ENCODE results near the gene UBAP2L.
"Not testable (repeated sequence)": the region's sequence is repeated elsewhere in the genome, so short reads cannot be mapped to it uniquely, and the experiment has no call there.

The UBAP2L gene

DNA sequence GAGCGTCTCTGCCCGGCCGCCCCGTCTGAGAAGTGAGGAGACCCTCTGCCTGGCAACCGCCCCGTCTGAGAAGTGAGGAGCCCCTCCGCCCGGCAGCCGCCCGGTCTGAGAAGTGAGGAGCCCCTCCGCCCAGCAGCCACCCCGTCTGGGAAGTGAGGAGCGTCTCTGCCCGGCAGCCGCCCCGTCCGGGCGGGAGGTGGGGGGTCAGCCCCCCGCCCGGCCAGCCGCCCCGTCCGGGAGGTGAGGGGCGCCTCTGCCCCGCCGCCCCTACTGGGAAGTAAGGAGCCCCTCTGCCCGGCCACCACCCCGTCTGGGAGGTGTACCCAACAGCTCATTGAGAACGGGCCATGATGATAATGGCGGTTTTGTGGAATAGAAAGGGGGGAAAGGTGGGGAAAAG lies 66.8 kb downstream of the UBAP2L start:
- not testable (repeated sequence) for H3K9ac ChIP-seq (ENCODE audit: low read length); H3K27ac ChIP-seq (ENCODE audit: low read depth, low read length); H3K4me1 ChIP-seq (ENCODE audit: control insufficient read depth, insufficient read depth, low read length); H3K9me3 ChIP-seq (ENCODE audit: control insufficient read depth, insufficient read depth, low read depth, low read length); H3K4me3 ChIP-seq (ENCODE audit: low read depth, low read length); H3K27me3 ChIP-seq (ENCODE audit: control insufficient read depth, insufficient read depth, low read length); H3K36me3 ChIP-seq (ENCODE audit: control insufficient read depth, insufficient read depth, low read length)

DNA sequence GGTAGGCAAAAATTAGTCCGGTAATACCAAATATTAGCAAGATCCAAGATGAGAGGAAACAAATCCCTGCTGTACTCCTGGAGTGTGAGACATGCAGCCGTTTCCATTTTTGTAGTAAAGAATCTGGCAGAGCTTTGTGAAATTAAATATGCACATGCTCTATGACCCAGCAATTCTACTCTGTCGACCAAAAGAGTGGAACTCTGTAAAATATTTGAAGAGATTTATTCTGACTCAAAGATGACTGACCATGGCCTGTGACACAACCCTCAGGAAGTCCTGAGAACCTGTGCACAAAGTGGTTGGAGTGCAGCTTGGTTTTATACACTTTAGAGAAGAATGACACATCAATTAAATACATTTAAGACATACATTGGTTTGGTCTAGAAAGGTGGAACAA lies 67.9 kb downstream of the UBAP2L start:
- Histone ChIP-seq H3K27me3 (ENCODE audit: control insufficient read depth, insufficient read depth, low read length) (no peaks in the 10 kb centered on the region), H3K4me1 (ENCODE audit: control insufficient read depth, insufficient read depth, low read length) (no peaks in the 10 kb centered on the region), H3K4me3 (ENCODE audit: low read depth, low read length) (no peak overlapping the region), H3K36me3 (ENCODE audit: control insufficient read depth, insufficient read depth, low read length) (no peaks in the 10 kb centered on the region), H3K9ac (ENCODE audit: low read length) (no peak overlapping the region), H3K9me3 (ENCODE audit: control insufficient read depth, insufficient read depth, low read depth, low read length) (peaks cover 5% of the 10 kb centered on the region; the same call in 1 of the 2 replicates), H3K27ac (ENCODE audit: low read depth, low read length) (no peak overlapping the region)

DNA sequence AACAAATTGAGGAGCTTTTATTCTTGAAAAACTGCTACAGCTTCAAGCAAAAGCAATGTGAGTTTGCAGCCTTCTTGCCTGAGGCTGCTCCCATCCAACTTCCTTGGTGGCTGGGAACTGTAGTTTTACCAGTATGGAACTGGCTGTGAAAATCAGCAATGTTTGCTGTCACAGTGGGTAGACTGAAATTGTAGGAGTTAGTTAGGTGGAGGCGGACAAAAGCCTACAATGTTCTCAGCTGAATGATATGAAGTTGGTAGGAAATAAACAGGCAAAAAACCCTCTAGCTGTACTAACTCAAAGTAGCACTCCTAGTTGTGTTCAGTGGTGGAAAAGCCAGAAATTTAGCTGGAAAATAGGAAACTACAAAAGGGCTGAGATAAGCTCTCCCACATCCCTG lies 70.2 kb downstream of the UBAP2L start:
- Histone ChIP-seq H3K4me3 (ENCODE audit: low read depth, low read length) (no peak overlapping the region), H3K9ac (ENCODE audit: low read length) (no peak overlapping the region), H3K9me3 (ENCODE audit: control insufficient read depth, insufficient read depth, low read depth, low read length) (peaks cover 21% of the 10 kb centered on the region), H3K4me1 (ENCODE audit: control insufficient read depth, insufficient read depth, low read length) (no peaks in the 10 kb centered on the region), H3K36me3 (ENCODE audit: control insufficient read depth, insufficient read depth, low read length) (no peaks in the 10 kb centered on the region), H3K27ac (ENCODE audit: low read depth, low read length) (no peak overlapping the region), H3K27me3 (ENCODE audit: control insufficient read depth, insufficient read depth, low read length) (no peaks in the 10 kb centered on the region)

DNA sequence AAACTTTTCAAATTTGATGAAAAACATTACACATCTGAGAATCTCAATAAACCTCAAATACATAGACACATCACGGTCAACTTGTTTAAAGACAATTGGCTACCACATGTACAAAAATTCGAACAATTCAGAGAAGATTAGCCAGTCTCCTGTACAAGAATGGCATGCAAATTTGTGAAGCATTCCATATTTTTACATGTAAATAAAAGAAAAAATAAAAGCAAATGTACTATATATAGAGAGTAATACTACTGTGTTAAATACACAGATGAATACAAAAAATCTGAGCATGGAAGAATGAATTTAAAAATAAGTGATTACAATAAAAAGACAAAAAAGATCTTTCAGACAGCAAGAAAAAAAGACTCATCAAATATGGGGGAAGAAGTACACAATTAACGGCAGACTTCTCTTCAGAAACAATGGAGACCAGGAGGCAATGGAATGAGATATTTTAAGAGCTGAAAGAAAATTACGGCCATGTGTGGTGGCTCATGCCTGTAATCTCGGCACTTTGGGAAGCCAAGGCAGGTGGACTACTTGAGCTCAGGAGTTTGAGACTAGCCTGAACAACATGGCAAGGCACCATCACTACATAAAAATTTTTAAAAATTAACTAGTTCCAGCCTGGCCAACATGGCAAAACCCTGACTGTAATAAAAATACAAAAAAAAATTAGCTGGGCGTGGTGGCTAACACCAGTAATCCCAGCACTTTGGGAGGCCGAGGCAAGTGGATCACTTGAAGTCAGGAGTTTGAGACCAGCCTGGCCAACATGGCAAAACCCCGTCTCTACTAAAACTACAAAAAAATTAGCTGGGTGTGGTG lies 74.9 kb downstream of the UBAP2L start:
- H3K4me1 ChIP-seq (ENCODE audit: control insufficient read depth, insufficient read depth, low read length), result no peaks in the 10 kb centered on the region
- no peak overlapping the region for H3K9ac ChIP-seq (ENCODE audit: low read length)
- no peaks in the 10 kb centered on the region for H3K36me3 ChIP-seq (ENCODE audit: control insufficient read depth, insufficient read depth, low read length)
- no peak overlapping the region for H3K4me3 ChIP-seq (ENCODE audit: low read depth, low read length)
- no peaks in the 10 kb centered on the region for H3K27me3 ChIP-seq (ENCODE audit: control insufficient read depth, insufficient read depth, low read length)
- peaks cover 18% of the 10 kb centered on the region for H3K9me3 ChIP-seq (ENCODE audit: control insufficient read depth, insufficient read depth, low read depth, low read length)
- H3K27ac ChIP-seq (ENCODE audit: low read depth, low read length), result no peak overlapping the region

DNA sequence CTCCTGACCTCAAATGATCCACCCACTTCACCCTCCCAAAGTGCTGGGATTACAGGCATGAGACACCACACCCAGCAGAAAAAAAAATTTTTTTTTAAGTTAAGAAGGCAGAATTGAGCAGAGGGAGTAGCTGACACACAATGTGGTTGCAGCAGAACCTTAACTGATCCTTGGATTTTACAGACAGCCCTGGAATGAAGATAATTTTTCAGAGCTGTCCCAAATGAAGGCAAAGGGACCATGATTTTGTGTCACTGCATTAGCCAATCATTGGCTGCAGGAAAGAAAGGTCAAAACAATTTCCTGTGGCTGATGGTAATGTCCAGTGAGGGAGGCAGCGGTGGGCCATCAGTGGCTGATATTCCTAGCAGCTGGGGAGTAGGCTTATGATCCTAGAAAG lies 80.8 kb downstream of the UBAP2L start:
- no peaks in the 10 kb centered on the region for H3K4me1 ChIP-seq (ENCODE audit: control insufficient read depth, insufficient read depth, low read length)
- H3K9me3 ChIP-seq (ENCODE audit: control insufficient read depth, insufficient read depth, low read depth, low read length), result no peaks in the 10 kb centered on the region
- H3K27me3 ChIP-seq (ENCODE audit: control insufficient read depth, insufficient read depth, low read length), result no peaks in the 10 kb centered on the region
- H3K36me3 ChIP-seq (ENCODE audit: control insufficient read depth, insufficient read depth, low read length), result no peaks in the 10 kb centered on the region
- H3K9ac ChIP-seq (ENCODE audit: low read length), result no peak overlapping the region
- no peak overlapping the region for H3K27ac ChIP-seq (ENCODE audit: low read depth, low read length)
- H3K4me3 ChIP-seq (ENCODE audit: low read depth, low read length), result no peak overlapping the region

DNA sequence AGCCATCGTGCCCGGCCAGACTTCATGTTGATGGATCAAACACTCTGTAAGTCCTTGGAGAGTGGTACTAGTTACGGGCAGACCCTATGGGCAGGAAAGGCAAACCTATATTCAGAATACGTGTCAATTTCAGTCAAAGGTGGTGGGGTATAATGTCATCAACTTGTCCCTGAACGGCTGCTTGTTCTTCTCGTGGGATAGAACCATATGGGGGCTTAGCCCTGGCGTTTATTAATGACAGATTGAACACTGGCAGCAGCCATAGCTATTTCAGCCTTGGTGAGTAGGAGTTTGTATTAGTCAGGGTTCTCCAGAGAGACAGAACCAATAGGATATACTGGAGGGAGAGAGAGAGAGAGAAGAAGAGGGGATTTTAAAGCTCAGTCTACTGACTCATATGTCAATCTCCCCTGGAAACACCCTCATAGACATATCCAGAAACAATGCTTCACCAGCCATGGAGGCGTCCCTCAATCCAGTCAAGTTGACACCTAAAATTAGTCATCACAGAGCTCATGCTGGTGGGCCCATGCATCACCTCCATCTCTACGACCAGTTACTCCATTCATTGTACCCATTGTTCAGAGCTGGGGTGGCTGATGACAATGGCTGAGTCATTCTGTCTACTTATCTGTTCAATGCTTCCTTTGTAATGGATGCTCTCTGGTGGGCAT lies 84.0 kb downstream of the UBAP2L start:
- Histone ChIP-seq H3K27ac (ENCODE audit: low read depth, low read length) (no peak overlapping the region), H3K9me3 (ENCODE audit: control insufficient read depth, insufficient read depth, low read depth, low read length) (no peaks in the 10 kb centered on the region; the same call in 1 of the 2 replicates), H3K27me3 (ENCODE audit: control insufficient read depth, insufficient read depth, low read length) (no peaks in the 10 kb centered on the region), H3K4me3 (ENCODE audit: low read depth, low read length) (no peak overlapping the region), H3K9ac (ENCODE audit: low read length) (no peak overlapping the region), H3K4me1 (ENCODE audit: control insufficient read depth, insufficient read depth, low read length) (no peaks in the 10 kb centered on the region), H3K36me3 (ENCODE audit: control insufficient read depth, insufficient read depth, low read length) (no peaks in the 10 kb centered on the region)

DNA sequence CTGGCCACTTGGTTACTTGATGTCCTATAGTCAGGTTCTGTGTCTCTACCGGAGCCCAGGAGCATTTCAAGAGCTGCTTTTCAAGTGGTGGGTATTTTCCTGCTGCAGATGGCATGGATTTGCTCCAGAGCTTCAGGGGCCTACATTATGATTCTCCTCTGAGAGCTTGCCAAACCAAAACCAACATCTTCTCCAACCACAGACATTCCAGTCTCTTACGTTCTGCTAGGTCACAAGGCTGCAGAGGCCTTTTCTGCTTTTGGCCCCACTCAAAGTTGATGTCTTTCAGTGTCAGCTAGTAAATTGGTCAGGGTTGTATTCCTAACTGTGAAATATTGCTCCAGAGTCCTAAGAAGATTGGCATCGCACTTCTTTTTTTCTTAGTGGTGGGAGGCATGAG lies 85.4 kb downstream of the UBAP2L start:
- Histone ChIP-seq H3K36me3 (ENCODE audit: control insufficient read depth, insufficient read depth, low read length) (no peaks in the 10 kb centered on the region), H3K27ac (ENCODE audit: low read depth, low read length) (no peak overlapping the region)

DNA sequence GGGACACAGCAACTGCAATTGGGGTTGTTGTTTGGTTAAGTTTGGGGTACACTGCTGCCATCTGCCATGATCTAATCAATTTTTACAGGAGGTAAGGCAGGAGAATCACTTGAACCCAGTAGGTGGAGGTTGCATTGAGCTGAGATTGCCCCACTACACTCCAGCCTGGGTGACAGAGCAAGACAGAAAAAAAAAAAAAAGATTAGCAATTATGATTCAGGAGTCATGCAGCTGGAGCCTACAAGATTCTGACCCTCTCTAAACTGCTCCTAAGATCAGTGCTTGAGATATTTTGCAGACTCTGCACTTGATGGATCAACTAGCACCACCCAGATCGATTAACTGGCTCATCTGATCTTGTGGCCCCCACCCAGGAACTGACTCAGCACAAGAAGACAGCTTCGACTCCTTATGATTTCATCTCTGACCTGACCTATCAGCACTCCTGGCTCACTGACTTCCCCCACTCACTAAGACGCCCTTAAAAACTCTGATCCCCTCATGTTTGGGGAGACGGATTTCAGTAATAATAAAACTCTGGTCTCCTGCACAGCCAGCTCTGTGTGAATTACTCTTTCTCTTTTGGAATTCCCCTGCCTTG lies 87.0 kb downstream of the UBAP2L start:
- H3K9ac ChIP-seq (ENCODE audit: low read length); H3K4me1 ChIP-seq (ENCODE audit: control insufficient read depth, insufficient read depth, low read length); H3K4me3 ChIP-seq (ENCODE audit: low read depth, low read length); H3K27ac ChIP-seq (ENCODE audit: low read depth, low read length); H3K36me3 ChIP-seq (ENCODE audit: control insufficient read depth, insufficient read depth, low read length); H3K9me3 ChIP-seq (ENCODE audit: control insufficient read depth, insufficient read depth, low read depth, low read length); H3K27me3 ChIP-seq (ENCODE audit: control insufficient read depth, insufficient read depth, low read length): not testable (repeated sequence)

More for the DNA sequence above, 85.4 kb downstream of the UBAP2L start:
- Histone ChIP-seq H3K4me3 (ENCODE audit: low read depth, low read length) (no peak overlapping the region), H3K27me3 (ENCODE audit: control insufficient read depth, insufficient read depth, low read length) (no peaks in the 10 kb centered on the region), H3K4me1 (ENCODE audit: control insufficient read depth, insufficient read depth, low read length) (no peaks in the 10 kb centered on the region), H3K9ac (ENCODE audit: low read length) (no peak overlapping the region), H3K9me3 (ENCODE audit: control insufficient read depth, insufficient read depth, low read depth, low read length) (no peaks in the 10 kb centered on the region; the same call in 1 of the 2 replicates)

DNA sequence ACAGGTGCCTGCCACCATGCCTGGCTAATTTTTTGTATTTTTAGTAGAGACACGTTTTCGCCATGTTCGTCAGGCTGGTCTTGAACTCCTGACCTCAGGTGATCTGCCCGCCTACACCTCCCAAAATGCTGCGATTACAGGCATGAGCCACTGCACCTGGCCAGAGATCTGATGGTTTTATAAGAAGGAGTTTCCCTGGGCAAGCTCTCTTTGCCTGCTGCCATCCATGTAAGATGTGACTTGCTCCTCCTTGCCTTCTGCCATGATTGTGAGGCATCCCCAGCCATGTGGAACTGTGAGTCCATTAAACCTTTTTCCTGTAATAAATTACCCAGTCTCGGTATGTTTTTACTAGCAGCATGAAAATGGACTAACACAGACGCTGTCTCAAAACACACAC lies 88.4 kb downstream of the UBAP2L start:
- H3K4me1 ChIP-seq (ENCODE audit: control insufficient read depth, insufficient read depth, low read length); H3K27me3 ChIP-seq (ENCODE audit: control insufficient read depth, insufficient read depth, low read length); H3K27ac ChIP-seq (ENCODE audit: low read depth, low read length); H3K9me3 ChIP-seq (ENCODE audit: control insufficient read depth, insufficient read depth, low read depth, low read length); H3K4me3 ChIP-seq (ENCODE audit: low read depth, low read length); H3K9ac ChIP-seq (ENCODE audit: low read length); H3K36me3 ChIP-seq (ENCODE audit: control insufficient read depth, insufficient read depth, low read length): not testable (repeated sequence)

DNA sequence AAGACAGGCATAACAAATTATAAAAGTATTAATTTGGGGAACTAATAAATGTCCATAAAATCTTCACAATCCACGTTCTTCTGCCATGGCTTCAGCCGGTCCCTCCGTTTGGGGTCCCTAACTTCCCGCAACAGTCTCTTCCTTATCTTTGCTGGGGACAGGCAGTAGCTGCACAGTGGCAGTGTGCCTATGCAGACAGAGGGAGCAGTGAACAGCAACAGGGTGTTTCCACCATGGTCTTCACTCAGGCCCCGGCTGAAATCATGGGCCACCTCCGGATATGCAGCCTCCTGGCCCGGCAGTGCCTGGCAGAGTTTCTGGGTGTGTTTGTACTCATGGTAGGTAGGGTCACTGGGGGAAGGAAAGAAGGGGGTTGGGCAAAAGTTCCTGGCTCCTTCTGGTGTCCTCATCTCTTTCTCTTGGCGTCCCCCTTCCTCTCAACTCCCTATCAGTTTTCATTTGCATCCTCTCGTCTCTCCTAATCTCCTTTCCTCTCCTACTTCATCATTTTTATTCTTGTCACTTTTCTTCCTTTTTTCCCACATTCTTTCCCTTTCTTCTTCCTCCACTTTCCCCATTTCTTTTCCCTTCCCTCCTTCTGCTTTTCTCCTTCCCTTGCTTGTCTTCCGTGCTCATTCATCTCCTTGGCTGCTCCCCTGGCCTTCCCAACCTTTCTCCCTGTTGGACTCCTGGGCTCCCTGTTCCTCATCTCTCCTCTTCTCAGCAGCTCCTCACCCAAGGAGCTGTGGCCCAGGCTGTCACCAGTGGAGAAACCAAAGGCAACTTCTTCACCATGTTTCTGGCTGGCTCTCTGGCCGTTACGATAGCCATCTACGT lies 91.7 kb downstream of the UBAP2L start:
- peaks cover 11% of the 10 kb centered on the region for H3K9me3 ChIP-seq (ENCODE audit: control insufficient read depth, insufficient read depth, low read depth, low read length)
- not testable (repeated sequence) for H3K4me3 ChIP-seq (ENCODE audit: low read depth, low read length); H3K9ac ChIP-seq (ENCODE audit: low read length); H3K36me3 ChIP-seq (ENCODE audit: control insufficient read depth, insufficient read depth, low read length); H3K27me3 ChIP-seq (ENCODE audit: control insufficient read depth, insufficient read depth, low read length); H3K4me1 ChIP-seq (ENCODE audit: control insufficient read depth, insufficient read depth, low read length); H3K27ac ChIP-seq (ENCODE audit: low read depth, low read length)

DNA sequence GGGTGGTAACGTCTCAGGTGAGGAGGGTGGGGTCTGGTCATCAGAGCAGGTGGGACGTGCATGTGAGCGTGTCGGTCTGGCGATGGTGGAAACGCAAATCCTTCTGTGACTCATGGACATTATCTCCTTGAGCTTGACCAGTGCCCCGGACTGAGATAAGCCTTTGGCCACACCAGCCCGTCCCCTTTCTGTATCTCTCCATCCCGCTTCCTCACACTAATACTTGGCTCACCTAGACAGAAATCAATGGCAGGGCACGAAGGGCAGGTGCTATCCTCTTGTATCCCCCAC lies 92.3 kb downstream of the UBAP2L start:
- H3K4me3 ChIP-seq (ENCODE audit: low read depth, low read length), result no peak overlapping the region
- H3K27me3 ChIP-seq (ENCODE audit: control insufficient read depth, insufficient read depth, low read length), result no peaks in the 10 kb centered on the region
- H3K4me1 ChIP-seq (ENCODE audit: control insufficient read depth, insufficient read depth, low read length), result no peaks in the 10 kb centered on the region
- peaks cover 11% of the 10 kb centered on the region for H3K9me3 ChIP-seq (ENCODE audit: control insufficient read depth, insufficient read depth, low read depth, low read length)
- no peaks in the 10 kb centered on the region for H3K36me3 ChIP-seq (ENCODE audit: control insufficient read depth, insufficient read depth, low read length)
- no peak overlapping the region for H3K27ac ChIP-seq (ENCODE audit: low read depth, low read length)
- no peak overlapping the region for H3K9ac ChIP-seq (ENCODE audit: low read length)
